CD4-positive, alpha-beta T cell treated with Interleukin-1 beta for 1 hour (primary cell): Measurements from ENCODE around the gene GATD1.

Experiments
- DNase-seq, 2 donors: peaks; one replicate each; pipeline ENCODE4 v3.0.0-alpha.2; 2020 to 2022

The GATD1 gene

DNA sequence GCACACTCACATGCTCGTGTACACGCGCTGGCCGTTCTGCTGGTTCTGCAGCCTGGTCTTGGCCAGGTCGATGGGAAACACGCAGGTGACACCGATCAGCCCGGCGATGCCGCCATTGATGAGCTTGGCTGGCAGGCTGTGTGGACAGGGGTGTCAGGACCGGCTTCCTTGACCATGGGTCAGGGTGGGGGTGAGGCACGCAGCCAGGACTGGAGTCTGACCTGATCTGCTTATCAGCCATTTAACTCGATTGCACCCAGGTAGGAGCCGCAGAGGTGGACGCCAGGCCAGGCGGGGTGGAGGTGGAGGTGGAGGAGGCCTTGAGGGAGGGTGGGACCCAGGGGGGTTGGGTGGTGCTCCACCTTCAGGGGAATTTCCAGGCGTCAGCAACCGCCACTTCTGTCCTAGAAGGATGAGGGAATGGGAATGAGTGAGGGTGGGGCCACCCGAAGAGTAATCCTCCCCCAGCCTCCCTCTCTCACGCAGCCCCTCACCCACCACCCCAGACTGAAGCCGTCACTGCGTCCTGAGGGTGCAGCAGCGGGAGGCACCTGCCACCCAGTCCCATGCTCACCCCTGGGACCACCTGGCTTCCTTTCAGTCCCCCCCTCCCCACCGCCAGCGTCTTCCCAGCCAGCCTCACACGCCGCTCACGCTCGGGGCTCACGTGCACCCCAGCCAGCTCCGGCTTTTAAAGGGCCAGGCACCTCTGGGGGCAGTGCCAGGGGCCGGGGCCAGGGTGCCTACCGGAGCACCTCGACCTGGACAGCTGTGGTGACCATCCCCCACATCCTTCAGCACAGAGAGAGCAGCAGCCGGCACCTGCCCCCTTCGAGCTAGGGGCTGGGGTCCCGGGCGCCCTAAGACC, 17.7 kb upstream of the GATD1 start:
- DNase-seq = no peak

DNA sequence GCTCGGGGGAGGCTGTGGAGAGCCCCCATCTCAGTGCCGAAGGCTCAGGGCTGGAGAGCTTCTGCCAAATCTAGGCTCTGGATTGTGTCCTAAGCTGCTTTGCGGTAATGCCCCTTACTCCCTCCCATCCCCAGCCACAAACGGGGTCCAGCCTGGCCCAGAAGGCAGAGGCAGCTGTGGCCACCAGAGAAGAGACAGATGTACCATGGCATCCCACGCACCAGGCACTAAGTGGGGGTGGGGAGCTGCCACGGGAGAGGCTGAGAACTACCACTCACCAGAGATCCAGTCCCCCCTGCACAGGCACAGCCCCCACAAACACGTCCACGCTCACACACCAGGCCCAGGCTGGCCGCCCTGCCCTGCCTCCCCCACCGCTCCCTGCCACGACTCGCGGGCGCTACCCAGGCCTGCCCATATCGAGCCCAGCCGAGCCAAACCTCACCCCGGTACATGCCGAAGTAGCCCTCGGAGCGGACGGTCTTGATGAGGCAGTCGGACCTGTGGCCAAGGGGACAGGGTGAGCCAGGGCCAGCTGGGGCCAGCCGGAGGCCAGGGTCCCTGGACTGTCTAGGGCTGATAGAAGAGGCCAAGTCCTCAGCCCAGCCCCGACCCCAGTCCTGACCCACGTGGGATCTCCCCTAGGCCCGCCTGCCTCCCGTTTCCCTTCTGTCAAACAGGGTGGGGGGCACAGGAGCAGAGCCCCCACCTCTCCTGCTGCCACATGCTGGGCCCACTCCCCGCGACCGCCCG, 16.9 kb upstream of the GATD1 start:
- no peak for DNase-seq

DNA sequence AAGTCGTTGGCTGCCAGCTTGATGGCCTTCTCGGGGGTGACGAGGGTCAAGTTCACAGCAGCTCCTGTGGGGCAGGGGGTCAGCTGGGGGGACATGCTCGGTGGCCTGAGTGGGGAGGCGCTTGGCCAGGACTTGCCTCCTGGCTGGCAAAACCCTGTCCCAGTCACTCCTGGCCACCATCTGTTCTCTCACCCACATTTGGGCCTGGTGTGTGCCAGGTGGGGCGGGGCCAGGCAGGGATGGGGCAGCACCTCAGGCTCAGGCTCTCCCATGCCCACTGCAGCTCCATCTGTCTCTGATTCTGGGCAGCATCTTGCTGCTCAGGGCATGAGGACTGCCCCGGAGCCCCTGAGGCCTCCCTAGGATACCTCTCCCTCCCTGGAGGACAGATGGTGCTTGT, 16.3 kb upstream of the GATD1 start:
- no peak for DNase-seq

DNA sequence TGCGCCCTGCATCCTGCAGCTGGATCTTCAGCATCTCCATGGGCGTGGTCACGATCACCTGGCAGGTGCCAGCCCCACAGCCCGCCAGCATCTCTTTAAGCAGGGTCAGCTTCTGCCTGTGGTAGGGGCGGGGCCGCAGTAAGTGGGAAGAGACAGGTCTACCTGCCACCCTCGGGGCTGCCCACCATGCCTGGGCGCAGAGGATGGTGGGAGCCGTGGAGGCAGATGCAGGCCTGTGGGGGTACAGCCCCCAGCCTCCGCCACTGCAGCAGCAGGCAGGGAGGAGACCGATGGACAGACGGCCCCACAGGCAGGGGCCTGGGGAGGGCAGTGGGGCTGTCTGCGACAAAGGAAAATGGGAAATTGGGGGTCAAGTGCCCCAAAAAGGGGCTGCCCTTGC, 15.6 kb upstream of the GATD1 start:
- DNase-seq = no peak

DNA sequence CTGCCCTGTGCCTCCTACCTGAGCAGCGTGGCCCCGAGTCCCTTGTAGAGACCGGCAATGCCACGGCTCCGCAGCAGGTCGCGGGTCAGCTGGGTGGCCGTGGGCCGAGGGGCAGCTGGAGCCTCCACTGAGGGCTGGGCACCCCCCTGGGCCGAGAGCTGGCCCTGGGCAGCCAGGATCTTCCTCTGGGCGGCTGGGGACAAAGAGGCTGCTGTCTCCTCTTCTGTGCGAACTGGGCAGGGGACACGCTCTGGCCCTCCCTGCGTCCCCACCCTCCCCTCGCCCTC, 15.2 kb upstream of the GATD1 start:
- DNase-seq = no peak

DNA sequence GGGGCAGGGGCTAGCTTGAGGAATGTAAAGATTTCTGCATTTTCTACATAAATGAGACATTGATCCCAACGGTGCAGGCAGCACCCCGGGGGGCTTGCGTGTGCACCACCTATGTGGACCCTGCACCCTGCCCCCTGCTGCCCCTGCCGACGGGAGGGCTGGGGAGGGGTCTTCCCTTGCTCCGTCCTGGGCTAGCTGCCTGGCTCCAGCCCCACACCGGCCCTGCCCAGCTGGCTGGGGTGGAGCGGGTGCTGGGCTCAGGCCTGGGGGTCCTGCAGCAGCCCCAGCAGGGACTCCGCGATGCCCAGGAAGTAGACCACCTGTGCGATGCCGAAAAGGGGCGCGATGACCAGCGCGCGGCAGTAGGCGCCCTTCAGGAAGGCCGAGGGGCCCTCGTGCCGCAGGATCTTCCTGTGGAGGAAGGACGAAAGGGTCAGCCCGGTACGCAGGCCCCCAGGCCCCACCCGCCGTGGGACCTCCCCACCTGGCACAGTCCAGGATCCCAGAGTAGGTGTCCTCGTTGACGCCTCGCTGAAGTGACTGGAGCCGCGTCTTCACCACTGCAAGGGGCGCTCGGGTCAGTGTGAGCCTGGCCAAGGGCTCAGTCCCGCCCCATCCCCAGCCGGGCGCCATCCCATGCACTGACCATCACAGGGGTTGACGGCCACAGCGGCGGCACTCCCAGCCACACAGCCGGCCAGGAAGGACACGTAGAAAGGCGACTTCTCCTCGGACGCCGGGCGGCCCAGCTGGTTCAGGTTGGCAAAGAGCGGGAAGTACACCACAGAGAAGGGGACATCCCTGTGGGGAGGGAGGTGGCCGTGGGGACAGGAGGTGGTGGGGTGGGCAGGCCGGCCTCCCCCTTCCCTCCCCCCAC, 14.6 kb upstream of the GATD1 start:
- DNase-seq = no peak

DNA sequence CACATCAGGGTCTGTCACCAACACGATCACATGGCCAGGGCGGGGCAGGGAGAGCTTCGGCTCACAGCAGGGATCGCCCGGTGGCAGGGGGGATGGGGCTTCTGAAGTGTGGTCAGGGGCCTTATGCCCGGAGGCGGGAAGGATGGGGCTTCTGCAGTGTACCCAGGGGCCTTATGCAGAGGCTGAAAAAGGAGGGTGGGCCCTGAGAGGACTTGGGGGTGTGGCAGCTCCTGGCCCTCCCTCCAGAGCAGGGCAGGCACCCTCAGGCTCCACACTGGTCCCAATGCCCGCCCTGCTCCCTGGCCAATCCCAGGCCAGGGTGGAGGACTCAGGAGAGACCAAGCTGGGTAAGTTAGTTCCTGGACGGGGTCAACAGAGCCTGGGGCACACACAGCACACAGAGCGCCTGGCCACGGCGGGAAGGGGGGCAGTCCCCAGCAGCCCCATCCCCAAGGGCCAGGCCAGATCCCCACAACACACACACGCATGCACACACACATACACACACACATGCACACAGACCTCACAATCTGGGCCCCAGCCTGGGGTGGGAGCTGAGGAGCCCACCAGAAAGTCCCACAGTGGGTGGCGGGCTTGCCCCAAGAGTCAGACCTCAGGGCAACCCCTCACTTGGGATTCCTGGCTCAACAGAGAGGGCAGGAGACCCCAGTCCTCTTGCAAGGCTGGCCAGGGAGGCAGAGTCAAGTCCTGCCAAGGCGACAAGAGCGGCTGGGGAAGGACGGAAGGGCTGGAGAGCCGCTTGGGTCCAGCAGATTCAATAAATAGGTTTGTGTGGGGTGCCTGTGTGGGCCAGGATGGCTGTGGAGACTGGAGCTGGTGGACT, 13.7 kb upstream of the GATD1 start:
- DNase-seq = no peak

DNA sequence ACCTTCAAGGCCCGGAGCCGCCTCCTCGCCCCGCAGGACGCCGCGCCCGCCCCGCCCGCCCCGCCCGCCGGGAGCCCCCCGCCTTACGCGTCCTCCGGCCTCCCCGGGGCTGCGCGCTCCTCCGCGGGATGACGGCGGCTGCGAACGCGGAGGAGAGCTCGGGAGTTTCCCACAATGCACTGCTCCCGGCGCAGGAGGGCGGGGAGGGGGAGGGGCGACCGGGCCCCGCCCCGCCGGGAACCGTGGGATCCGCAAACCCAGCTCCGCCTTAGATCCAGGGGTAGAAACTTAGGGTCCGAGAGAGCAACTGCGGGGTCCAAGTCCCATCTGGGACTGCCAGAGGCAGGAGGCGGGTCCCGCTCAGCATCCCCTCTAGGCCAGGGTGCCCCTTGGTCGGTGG, 12.7 kb upstream of the GATD1 start, which contains the start of gene CEND1:
TSS of gene CEND1 (minus strand) at position 148 of the 400 bp plus-strand sequence. CDS start 1,514 bp downstream, outside the sequence.
- DNase-seq = peak in 1 of 2 donors; percentile 42

DNA sequence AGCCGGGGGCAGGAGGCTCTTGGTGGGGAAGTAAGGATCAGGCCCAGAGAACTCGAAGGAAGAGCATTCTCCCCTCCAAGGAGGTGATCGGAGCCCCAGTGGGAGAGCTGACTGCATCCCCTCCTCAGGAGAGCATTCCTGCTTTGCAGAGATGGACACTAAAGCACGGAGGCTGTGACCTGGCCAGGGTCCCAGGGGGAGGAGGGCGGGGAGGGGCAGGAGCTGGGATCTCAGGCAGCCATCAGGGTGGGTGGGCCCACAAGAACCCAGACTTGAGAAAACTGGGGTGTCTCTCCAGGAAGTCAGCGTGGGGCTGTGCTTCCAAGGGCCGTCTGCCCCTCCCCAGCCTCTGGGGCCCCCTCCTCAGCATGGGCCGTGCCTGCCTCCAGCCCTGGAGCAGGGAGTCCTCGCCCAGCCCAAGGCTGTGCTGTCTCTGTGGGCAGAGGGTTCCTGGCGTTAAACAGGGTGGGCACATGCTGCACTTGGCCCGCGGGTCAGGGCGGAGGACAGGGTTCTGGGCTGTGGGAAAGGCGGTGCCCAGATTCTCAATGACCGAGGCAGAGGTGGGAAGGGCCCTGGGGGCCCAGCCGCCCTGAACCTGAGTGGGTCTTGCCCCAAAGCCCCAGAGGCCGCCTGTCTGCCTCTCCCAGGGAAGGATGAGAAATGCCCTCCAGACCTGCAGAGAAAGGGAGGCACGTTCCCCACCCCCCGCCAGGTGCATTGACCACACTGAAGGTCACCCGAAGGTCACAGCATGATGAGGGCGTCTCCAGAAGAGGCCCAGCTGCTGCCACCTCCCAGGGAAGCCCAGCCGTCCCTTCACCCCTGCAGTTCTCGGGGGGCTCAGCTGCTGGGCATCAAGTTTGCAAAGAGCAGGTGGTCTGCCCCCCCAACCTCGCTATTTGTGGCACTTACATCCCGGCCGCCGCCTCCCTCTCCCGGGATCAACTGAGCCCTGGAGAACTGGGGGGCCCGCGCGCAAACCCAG, 12.0 kb upstream of the GATD1 start:
- no peak for DNase-seq

DNA sequence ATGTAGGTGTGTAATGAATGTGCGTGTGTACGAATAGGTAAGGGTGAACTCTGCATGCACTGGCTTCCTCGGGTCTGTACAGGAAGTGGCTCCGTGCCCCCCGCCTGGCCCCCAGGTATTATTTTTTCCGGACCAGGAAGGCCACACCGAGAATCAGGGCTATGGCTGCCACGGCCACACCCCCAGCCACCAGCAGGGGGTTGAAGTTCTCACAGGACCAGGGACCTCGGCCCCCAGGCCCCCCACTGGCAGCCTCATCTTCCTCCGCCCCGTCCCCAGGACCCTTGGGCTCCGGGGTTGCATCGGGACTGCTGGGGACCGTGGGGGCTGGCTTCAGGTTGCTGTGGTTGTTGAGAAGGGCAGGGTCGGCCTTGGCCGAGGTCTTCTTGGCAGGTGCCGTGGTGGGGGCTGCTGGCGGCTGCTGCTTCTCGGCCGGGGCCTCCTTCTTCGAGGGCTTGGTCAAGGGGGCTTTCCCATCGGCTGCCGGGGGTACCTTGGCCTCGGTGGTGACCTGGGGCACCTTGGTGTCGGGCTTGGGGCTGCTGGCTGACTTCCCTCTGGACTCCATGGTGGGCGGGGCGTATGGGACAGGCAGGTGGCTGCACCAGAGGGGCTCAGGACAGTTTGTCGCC, 10.8 kb upstream of the GATD1 start:
- no peak for DNase-seq

DNA sequence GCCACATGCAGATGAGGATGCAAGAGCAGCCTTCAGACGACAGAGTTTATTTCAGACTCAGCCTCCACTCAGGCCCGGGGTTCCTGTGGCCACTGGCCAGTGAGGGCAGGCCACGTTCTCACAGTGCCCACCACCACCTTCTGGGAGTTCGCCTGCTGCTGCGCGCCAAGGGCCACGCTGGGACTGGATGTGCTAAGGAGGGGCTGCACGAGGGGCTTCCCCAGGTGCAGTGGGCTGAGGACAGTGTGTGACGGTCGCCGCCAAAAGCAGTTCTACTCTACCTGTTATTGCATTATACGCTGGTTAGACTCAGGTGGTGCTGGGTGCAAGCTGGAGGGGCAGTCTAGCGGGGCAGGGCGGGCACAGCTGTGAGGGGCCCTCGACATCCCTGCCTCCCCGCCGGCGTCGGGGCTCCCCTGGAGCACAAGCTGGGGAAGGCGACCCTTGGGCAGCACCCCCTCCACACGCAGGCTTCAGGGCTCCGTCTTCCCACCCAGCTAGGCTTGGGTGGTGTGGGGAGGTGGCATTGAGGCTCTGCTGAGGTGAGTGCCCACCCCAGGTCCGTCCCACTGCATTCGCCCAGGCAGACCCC, 9.9 kb upstream of the GATD1 start:
- DNase-seq = no peak

DNA sequence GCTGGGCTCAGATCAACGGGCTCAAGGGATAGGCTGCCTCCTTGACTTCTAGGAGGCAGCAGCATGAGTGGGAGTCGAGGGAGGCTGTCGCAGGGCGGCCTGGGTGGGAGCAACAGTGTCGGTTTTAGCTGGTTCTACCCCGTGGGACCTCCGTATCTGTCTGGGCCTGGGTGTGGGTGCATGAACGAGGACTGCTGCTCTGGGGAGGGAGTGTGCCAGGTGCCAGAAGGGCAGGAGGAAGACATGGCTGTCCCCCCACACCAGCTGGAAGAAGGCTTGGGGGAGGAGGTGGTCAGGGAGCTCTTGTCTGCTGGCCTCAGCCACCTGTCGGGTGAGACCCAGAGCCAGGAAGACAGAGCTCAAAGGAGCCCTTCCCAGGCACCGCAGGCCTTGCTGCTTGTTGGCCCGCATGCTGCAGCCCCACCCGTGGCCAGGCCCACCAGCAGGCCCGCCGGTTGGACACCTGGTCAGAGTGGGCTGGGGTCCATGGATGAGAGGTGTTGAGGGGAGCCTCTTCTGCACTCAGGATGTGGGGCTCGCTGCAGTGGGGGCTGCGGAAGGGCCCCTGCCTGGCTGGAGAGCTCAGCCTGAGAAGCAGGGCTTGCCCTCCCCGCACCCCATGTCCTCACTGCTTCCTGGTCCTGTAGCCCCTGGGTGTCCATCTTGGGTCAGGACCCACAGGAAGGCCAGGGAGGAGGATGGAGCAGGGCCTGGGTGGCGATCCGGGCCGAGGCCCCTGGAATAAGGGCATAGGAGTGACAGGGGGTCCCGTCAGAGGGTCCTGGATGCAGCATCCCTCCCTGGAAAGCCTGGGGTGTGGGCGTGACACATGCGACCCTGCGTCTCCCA, 9.2 kb upstream of the GATD1 start:
- no peak for DNase-seq

DNA sequence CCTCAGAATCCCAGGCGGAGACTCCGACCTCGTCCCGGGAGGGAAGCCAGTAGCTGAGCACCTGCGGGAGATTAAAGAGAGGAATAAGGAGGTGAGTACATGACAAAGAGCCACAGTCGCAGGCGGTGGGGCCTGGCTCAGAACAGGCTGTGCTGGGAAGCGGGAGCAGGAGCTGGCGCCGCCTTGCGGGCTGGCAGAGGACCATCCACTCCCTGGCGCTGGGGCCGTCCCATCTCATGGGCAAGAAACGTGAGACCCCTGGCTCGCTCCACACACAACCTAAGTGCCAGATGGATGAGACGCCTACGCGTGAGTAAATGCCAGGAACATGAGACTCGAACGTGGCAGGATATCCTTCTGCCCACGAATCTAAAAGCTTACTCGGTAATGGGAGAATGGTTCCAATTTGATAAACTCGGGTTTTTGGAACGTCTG, 6.3 kb upstream of the GATD1 start:
- DNase-seq = peak; percentile 19 to 30

DNA sequence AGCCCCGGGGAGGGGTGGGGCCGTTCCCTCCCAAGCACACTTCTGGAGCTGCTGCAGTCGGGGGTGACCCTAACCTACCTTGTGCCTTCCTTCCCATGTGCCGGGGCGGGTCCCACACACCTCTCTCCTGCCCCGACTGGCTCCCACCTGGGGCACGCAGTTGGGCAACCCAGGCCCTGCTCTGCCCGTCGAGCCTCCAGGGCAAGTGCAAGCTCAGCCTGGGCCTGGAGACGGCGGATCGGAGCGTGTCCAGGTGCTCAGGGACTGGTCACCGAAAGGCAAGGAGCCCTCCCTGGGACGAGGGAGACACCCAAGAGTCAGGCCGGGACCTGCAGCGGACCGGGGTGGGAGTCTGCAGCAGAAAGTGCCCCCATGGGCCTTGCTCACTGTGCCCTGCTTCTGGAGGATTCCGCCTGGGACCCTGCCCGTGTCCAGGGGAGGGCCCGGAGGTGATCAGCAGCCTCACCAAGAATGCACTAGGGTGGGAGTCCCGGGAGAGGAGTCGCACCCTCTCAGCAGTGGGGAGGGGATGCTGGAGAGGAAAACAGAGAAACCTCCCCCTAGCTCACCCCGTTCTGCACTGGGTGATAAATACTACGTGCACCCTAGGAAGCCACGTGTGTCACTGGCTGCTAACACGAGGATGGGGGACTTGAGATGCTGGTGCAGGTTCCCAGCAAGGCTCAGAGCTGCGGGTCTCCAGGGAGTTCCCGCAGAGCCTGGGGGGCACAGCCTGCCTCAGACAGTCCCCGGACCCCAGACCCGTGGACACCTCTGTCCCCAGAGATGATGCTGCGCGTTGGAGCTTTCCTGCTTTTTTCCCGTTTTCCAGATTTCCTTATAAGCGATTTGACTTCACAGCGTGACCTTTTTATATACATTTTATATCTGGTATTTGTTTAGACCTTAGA, 5.2 kb upstream of the GATD1 start:
- DNase-seq = no peak

DNA sequence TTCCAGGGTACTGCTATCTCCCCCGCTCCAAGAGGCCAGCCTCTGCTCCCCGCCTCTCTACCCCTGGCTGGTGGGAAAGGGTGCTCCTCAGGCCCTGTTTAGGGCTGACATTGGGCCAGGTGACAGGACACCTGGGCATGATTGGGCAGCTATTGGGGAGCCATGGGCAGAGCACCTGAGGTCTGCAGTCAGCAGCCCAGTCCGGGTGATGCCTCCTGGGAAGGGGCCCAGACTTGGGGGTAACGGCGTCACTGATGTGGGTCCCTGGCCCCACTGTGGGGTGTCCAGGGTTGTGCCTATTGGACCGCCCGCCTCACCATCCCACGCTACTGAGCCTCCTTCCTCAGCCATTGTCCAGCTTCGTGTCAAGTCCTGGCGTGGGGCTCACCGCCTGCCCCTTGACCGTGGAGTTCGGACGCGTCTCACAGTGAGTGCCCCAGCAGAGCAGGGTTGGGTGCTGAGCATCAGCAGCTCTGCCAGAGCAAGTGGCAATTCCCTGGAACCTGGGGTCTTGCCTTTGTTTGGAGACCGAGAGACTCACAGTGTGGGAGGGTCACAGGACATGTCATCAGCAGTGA, 2.8 kb upstream of the GATD1 start:
- DNase-seq = no peak

DNA sequence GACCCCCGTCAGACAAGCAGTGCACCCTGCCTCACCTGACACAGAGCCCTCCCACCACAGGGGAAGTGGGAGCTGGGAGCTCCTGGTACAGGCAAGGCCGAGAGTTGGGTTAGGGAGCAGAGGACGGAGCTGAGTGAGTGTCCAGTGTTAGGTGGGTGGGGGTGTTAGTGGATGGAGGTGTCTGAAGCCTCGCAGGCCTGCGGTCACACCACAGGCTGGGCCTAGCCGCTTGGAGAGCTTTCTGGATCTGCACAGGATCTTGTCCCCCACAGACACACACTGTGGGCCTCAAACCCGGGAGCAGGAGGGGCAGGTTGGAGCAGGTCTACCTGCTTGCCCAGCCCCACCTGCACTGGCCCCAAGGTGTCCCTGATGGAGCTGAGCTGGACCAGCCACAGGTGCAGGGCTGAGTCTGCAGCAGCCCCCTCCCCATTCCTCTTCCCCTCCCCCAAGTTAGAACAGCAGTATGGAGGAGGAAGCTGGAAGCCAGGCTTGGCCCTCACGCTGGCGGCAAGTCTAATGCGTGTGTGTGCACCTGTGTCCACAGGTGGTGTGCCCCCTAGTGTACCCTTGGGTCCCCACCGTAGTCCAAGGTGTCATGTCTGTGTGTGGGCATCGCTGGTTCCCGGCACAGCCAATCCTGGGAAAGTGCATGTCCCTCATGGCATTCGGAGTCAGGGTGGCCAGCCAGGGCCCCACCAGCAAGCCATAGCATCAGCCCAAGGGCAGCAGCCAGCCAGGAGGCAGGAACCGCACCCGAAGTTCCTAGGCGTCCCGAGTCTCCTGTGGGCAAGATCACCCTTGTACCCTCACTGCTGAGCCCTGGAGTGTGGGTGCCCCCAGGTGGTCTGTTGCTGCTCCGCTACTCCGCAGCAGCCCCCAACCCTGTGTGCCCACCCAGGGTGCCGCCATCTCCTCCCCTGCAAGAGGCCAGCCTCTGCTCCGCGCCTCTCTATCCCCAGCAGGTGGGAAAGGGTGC, 2.0 kb upstream of the GATD1 start:
- DNase-seq = no peak
